GM12864 (cell line): ENCODE results near the gene RTP3.

ENCODE experiments used
- DNase-seq: peaks from one replicate; pipeline ENCODE4 v3.0.0-alpha.2; 2011; ENCODE audit warnings: low read depth
- H3K4me3 ChIP-seq: 2 replicates; pipeline ENCODE4 v1.5.1; 2011; ENCODE audit warnings: mild to moderate bottlenecking, low read depth, low read length, control low read depth
- CTCF ChIP-seq: IDR thresholded peaks from 2 replicates; pipeline ENCODE4 v1.5.1; 2011; ENCODE audit warnings: low read depth, mild to moderate bottlenecking, moderate library complexity, low read length, control low read depth, inconsistent platforms; ENCODE audit errors: missing control alignments

The RTP3 gene

GRCh38 chr3:46538803-46539442 lies 41.1 kb downstream of the RTP3 start:
- H3K4me3 ChIP-seq: no peak overlapping the region; the same call in 1 of the 2 replicates
- peak; percentile 98 for DNase-seq

GRCh38 chr3:46539443-46540005 lies 41.7 kb downstream of the RTP3 start:
- DNase-seq: no peak
- TF ChIP-seq CTCF: no peak
- no peak overlapping the region; the same call in 1 of the 2 replicates for H3K4me3 ChIP-seq

More at GRCh38 chr3:46538803-46539442, 41.1 kb downstream of the RTP3 start:
- no peak for TF ChIP-seq CTCF

GRCh38 chr3:46540550-46540949 lies 42.8 kb downstream of the RTP3 start:
- no peak for TF ChIP-seq CTCF
- no peak for DNase-seq
- H3K4me3 ChIP-seq: no peak overlapping the region

- DNase-seq: no peak
- no peak for TF ChIP-seq CTCF
- H3K4me3 ChIP-seq: no peak overlapping the region
Measured at GRCh38 chr3:46541835-46542234, 44.1 kb downstream of the RTP3 start.

GRCh38 chr3:46542344-46542743 lies 44.6 kb downstream of the RTP3 start:
- no peak for TF ChIP-seq CTCF
- no peak for DNase-seq
- no peak overlapping the region for H3K4me3 ChIP-seq

- TF ChIP-seq CTCF: no peak
- H3K4me3 ChIP-seq: no peak overlapping the region
- DNase-seq: no peak
Measured at GRCh38 chr3:46542801-46543201, 45.0 kb downstream of the RTP3 start.

GRCh38 chr3:46544771-46545503 lies 47.2 kb downstream of the RTP3 start:
- H3K4me3 ChIP-seq: no peak overlapping the region
- DNase-seq: no peak
- TF ChIP-seq CTCF: no peak
